ENCODE measurements around the gene CETN1.

Gene CETN1

GRCh38 chr18:577643-578375 lies 2.4 kb upstream of the CETN1 start:
- no peak for DNase-seq

GRCh38 chr18:579238-579637 lies 942 bp upstream of the CETN1 start:
- no peak for DNase-seq

GRCh38 chr18:581096-581495 lies 916 bp downstream of the CETN1 start:
- DNase-seq = no peak

- no peak for DNase-seq
Measured at GRCh38 chr18:582465-582864, 2.3 kb downstream of the CETN1 start.

- no peak for DNase-seq
Measured at GRCh38 chr18:595068-595467, 14.9 kb downstream of the CETN1 start.

GRCh38 chr18:595571-595970 lies 15.4 kb downstream of the CETN1 start:
- no peak for DNase-seq

- no peak for DNase-seq
Measured at GRCh38 chr18:596288-596881, 16.2 kb downstream of the CETN1 start.

GRCh38 chr18:598124-598589 lies 18.0 kb downstream of the CETN1 start:
- DNase-seq = no peak

- no peak for DNase-seq
Measured at GRCh38 chr18:600107-600506, 19.9 kb downstream of the CETN1 start.

GRCh38 chr18:604771-605170 lies 24.6 kb downstream of the CETN1 start:
- DNase-seq = no peak

- no peak for DNase-seq
Measured at GRCh38 chr18:607930-608329, 27.8 kb downstream of the CETN1 start.

- DNase-seq = no peak
Measured at GRCh38 chr18:610214-610928, 30.2 kb downstream of the CETN1 start.

- no peak for DNase-seq
Measured at GRCh38 chr18:612156-612555, 32.0 kb downstream of the CETN1 start.

GRCh38 chr18:614193-614592 lies 34.0 kb downstream of the CETN1 start:
- DNase-seq = no peak

GRCh38 chr18:615092-615521 lies 34.9 kb downstream of the CETN1 start:
- DNase-seq = no peak

GRCh38 chr18:615773-616172 lies 35.6 kb downstream of the CETN1 start:
- DNase-seq = no peak

- no peak for DNase-seq
Measured at GRCh38 chr18:616380-616995, 36.3 kb downstream of the CETN1 start.

- no peak for DNase-seq
Measured at GRCh38 chr18:617970-618504, 37.9 kb downstream of the CETN1 start.

- no peak for DNase-seq
Measured at GRCh38 chr18:618618-619017, 38.4 kb downstream of the CETN1 start.

- no peak for DNase-seq
Measured at GRCh38 chr18:621291-622043, 41.3 kb downstream of the CETN1 start.

GRCh38 chr18:622289-622688 lies 42.1 kb downstream of the CETN1 start:
- no peak for DNase-seq

Measured in GF-D8 (cell line).